ENCODE data around the gene BORCS6.
A peak's percentile ranks its signal among the peaks of the same experiment; 100 is the strongest.

The BORCS6 gene

DNA sequence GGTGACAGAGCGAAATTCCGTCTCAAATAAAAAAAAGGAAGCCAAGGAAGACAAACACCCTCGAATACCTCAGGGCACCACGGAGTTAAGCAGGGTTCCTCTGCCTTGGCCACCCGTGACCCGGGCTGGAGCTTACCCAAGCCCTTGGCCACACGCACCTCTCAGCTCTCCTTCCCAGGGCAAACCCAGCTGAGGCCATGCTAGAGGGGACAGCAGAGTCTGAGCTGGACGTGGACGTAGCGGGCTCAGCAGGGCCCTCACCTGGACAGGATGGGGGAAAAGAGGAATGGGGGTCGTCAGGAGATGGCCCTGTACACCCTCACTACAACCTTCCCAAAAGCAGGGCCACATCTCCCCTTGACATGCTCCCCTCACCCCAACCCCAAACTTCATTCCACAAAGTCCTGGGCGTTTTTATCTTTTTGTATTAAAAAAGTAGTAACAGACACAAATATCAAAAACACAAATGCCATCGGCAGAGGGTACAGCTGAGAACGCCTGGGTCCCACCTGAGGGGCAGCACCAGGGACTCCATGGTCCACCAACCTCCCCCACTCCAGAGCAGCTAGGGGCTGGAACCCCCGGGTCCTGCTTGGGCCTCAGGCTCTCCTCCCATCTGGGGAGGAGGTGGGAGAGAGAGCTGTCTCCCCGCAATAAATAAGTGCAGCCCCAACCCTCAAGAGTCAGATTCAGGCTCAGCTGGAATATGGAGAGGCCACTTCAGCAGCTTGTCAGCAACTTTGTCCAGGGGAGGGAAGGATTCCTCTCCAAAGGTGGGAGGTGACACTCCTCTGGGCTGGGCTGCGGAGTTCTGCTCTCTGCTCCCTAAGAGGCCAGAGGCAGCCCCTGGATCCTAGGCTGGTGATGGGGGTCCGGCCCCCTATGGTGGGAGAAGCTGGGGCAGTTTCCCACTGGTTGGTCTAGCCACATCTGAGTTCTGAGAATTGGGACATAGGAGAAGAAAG, 49.6 kb downstream of the BORCS6 start:
- no peak for DNase-seq

DNA sequence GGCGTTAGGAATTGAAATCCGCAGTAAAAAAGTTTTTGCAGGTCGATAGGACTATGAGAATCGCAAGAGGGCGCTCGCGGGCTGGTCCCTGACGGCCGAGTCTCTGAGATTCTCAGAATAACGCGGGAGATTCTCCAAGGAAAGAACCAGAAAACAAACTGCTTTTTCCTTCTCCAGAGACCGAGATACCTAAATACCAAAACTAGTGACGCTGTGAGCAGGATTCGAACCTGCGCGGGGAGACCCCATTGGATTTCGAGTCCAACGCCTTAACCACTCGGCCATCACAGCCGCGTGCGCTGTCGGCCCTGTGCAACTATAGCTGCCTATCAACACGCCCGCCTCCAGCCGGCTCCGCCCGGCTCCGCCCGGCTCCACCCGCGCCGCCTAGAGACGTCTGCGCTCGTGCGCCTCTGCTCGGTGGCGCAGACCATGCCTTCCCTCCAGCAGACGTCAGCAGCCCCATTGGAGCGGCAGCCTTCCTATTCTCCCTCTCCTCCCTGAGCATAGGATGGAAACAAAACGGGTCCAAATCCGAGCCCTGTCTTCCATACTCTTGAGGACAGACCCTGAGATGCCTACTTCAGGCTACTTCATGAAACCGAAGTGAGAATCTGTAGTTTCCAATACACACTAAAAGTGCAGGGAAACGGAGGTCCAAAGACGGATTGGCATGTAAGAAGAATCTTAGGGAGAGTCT, 51.2 kb downstream of the BORCS6 start:
- peak; percentile 100 for DNase-seq

DNA sequence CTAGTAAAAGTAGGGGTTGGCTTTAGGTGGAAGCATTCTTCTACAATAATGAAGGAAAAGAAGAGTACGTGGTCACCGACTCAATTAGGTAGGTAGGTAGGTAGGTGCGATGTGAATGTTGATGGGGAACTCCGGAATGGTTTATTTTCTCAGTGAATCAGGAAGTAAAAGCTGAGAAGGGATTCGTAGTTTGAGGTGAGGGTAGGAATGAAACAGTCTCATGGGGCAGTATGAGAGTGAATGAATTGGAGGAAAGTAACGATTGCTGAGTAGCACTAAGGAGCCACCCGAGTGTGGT, 51.7 kb downstream of the BORCS6 start:
- DNase-seq: no peak
